ENCODE measurements around the gene SERPINF2.
"Not testable (repeated sequence)": the region's sequence is repeated elsewhere in the genome, so short reads cannot be mapped to it uniquely, and the experiment has no call there.

The SERPINF2 gene

DNA sequence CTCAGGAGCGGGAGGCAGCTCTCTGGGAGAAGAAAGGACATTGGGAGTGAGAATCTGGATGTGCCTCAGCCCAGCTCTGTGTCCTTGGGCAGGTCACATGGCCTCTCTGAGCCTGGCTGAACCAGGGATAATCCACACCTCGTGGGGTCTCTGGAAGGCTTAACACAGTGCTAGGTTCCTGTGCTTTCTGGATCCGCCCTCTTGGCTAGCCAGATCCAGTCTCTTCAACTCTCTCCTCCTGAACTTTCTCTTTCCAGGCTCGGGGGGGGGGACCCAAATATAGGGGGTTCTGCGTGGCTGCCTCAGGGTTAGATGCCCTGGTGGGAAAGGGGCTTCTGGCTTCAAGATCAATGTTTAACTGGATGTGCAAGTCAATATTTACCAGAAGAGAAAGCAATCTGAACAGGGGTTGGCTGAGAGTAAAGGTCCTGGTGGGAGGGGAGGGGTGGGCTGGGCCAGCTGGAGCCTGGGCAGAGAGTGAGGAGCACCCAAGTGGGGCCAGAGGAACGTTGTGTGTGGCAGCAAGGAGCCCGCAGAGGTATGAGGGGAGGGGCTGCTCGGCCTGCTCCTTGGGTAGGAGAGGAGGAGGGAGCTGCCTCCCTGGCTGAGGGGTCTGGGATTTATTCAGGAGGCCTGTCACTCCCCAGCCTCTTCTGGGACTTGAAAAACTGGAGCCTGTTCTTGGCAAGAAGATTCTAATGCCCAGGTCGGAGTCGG, at the start of gene SERPINF2:
SERPINF2 (plus strand) TSS at position 501 of the 717 bp plus-strand sequence. CDS start 2,125 bp downstream, outside the sequence.
- DNase-seq: no peak

DNA sequence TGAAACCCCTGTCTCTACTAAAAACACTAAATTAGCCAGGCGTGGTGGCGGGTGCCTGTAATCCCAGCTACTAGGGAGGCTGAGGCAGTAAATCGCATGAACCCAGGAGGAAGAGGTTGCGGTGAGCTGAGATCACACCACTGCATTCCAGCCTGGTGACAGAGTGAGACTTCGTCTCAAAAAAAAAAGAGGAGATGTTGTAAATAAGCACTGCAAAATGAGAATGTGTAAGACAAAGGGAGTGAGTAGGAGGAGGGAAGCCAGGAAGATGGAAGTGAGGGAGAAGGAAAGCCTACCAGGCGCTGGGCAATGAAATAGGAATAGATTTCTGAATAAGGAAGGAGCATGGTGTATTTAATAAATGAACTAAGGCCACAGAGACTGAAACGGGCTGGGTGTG, 49.3 kb upstream of the SERPINF2 start:
- no peak for DNase-seq

DNA sequence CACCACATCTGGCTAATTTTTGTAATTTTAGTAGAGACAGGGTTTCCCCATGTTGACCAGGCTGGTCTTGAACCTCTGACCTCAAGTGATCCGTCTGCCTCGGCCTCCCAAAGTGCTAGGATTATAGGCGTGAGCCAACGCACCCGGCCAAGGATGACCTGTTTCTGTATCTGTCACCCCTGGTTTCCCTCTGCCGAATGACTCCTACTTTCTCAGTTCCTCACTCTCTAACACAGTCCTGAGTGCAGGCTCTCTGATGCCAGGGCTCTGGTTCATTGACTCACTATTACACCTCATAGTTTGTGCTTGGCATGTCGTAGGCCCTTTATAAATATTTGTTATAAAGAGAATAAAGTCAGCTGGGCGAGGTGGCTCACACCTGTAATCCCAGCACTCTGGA, 47.3 kb upstream of the SERPINF2 start:
- no peak for DNase-seq

DNA sequence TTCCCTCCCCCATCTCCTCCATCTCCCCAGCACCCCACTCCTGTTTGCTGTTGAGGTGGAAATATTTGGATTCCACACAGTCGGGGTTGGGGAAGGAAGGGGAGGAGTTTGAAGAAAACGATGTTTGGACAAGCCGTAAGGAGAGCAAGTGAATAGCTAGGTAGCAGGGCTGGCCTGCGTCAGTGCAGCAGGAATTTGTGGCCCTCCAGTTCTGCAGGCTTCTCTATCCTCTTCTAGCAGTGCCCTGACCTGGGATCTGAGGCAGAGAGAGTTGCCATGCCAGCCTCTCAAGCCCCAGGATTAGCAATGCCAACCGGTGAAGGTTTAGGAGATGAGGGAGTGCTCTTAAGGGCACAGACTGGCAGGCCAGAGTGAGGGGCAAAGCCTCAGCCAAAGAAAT, 45.0 kb upstream of the SERPINF2 start:
- no peak for DNase-seq

DNA sequence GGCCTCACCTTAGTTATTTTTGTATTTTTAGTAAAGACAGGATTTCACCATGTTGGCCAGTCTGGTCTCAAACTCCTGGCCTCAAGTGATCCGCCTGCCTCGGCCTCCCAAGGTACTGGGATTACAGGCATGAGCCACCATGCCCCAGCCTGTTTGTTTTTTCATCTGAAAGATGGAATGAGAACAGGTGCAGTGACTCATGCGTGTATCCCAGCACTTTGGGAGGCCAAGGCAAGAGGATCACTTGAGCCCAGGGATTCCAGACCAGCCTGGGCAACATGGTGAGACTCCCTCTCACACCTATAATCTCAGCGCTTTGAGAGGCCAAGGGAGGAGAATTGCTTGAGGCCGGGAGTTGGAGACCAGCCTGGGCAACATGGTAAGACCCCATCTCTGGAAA, 42.8 kb upstream of the SERPINF2 start:
- not testable (repeated sequence) for DNase-seq

DNA sequence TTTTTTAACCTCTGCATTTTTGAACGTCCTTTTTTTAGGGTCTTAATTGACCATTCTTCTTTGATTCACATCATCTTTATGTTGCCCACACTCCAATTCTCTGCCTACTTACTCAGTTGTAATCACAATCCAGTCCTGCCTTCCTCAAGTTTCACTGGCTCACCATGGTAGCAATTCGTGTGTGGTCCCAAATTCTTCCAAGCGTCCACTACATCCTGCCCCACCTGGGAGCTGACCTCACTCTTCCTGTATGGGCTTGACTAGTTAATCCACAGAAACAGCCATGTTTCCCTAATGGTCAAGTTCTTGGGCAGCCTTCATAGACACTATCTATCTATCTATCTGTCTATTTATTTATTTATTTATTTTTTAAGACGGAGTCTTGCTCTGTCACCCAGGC, 39.6 kb upstream of the SERPINF2 start:
- no peak for DNase-seq

DNA sequence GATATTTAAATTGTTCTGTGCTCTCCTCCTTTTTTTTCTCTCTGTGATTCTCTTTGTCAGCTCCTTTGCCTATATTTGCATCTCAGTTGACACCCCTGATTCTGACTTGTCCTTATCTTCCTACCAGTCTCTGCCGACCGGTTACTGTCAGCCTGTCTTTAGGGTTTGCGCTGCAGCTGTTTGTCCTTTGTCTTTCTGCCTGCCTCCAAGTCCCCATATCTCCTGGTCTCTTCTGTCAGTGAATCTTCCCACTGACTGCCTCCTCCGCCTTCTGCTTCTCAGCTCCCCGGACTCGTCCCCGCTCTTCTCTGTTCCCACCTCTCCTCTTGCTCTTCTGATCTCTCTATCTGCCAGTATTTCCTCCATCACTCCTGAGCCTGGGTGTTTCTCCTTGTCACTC, 37.7 kb upstream of the SERPINF2 start:
- no peak for DNase-seq

DNA sequence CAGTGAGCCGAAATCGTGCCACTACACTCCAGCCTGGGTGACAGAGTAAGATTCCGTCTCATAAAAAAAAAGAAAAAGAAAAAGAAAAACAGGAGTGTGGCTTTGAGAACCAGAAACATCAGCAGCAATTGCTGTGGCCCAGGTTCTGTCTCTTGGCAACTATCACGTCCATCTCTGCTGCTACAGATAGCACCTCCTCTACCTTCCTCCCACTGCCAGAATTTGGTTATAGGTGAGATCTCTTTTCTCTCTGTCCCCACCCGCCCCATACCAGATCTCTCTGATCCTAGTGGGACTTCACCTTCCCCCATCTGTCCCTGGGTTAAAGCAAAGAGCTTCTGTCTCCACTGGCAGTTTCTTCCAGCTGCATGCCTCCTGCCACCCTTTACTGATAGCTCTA, 35.6 kb upstream of the SERPINF2 start:
- DNase-seq: no peak

DNA sequence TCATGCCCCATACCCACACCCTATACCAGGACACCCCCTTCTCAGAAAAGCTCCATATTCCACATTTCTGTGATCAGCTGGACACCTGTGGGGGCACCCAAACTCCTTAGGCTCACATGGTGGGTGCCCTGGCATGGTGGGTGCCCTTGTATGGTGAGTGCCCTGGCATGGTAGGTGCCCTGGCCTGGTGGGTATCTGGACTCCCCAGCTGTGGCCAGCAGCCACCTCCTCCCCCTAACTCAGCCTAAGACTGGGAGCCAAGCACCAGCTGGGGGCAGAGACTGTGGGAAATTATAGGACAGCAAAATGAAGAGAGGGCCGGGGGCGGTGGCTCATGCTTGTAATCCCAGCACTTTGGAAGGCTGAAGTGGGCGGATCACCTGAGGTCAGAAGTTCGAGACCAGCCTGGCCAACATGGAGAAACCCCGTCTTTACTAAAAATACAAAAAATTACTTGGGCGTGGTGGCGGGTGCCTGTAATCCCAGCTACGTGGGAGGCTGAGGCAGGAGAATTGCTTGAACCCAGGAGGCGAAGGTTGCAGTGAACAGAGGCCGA, 33.8 kb upstream of the SERPINF2 start:
- DNase-seq: not testable (repeated sequence)

DNA sequence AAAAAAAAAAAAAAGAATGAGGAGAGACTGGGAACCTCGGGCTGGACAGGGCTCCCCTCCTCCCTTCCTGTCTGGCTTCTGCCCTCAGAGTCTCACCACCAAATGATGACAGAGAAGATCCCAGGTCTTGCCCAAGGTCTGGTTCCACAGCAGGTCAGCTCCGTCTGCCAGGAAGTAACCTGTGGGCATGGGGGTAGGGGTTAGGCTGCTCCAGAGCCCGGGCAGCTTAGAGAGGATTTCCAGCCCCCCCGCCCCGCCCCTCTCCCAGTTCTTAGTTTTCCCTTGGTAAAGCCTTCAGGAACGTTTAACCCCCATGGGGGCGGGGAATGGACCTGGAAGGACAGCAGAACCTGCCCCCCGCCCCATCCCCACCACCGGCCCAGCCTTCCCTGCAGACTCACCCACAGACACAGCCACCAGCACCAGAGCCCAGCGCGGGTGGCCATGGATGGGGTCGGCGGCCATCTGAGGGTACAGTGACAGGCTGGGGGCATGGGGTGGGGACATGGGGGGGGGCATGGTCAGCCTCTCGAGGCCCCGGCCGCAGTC, 33.2 kb upstream of the SERPINF2 start:
- no peak for DNase-seq

DNA sequence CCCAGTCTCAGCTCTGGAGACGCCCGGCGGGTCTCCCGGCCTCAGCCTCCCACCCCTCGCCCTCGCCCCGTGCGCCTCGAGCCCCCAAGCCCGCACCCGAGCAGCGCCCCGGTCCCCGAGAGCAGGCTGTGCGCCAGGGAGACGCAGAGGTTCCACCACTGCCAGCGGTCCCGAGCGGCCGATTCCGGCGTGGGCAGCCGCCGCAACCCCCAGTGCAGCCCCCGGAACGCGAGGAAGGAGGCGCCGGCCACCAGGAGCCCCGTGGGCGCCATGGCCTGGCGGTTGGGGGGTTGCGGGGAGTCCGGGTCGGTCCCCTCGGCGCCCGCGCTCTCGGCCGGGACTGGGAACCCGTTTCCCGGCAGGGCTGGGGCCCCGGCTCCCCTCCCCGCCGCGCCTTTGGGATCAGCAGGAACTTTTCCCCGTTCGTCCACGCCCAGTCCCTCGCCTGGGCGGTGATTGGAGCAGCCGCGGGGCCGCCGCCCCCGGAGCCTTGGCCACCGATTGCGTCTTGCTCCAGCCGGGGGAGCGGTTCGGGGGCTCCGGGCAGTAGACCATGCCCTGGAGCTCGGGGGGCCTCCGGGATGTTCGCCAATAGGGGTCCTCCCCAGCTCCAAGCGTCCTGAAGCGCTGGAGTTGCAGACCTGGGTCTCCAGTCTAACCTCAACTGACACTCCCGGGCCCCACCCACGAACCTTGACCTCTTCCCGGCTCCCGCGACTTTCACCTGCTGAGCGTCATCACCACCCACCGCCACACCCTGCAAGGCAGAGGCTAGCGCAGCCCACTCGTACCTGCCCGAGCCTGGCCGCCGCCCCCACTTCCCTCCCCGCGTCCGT, 32.5 kb upstream of the SERPINF2 start, which contains the start of gene TLCD2:
TLCD2 (minus strand) TSS at position 407 of the 836 bp plus-strand sequence; CDS start at position 272, 135 bp downstream.
- no peak for DNase-seq

DNA sequence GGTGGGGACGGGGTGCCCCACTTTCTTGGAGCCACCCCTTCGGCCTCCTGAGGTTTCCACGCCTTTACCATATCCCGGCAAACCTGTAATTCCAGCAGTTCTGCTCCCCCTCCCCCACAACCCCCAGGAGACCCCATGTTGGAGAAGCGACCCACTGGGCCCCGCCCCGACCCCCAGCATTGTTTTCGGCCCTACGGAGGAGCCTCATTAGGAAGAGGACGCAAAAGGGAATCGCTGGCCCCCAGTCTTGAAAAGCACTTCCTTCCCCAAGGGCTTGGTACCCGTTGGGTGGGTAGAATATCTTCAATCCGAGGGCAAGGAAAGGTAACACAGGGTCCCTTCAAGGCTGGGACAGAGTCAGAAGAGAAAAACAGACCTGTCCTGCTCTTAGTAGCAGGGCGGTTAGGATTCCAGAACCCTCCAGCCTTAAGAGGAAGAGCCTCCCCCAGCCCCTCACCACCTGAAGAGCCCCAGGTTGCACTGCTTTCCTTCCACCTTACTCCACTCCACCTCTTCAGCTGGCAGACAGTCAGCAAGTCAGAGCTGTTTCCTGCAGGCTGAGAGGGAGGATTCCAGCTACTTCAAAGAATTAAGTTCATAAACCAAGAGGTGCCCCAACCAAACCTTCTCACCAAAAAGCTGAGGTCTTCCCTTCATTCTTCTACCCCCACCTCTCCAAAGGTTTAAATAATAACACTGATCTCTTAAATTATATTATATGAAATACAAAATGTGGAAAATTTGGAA, 31.7 kb upstream of the SERPINF2 start:
- DNase-seq: no peak

DNA sequence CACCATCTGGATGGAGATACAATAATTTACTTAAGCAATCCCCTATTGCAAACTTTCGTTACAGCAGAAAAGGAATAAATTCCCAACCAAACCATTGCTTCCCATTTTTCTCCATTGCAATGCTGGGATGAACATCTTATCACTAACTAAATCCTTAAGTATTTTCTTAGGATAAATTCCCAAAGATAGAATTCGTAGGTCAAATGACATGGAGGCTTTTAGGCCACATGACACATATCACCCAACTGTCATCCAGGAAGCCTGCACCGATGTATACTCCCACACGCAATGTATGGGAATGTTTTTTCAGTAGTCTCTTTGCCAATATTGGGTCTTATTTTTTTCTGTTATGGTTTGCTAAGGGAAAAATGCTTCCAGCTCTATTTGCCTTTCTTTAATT, 30.9 kb upstream of the SERPINF2 start:
- no peak for DNase-seq

DNA sequence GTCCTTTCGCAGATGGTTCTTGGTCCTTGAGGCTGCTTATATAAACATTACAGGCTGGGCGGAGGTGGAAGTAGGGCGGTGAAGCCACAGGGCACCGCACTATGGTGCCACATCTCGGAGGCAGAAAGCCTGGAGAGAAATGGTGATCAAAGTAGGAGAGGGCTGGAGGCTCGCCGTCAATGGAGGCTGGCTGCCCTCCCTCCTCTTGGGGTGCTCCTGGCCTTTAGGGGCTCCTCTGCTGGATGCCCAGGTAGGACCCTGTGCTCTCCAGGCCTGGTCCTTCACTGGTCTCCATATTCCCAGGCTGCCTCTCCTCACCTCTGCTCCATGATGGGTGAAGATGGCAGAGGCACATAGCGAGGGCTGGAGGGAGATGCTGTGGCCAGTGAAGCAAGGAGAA, 30.4 kb upstream of the SERPINF2 start:
- no peak for DNase-seq

DNA sequence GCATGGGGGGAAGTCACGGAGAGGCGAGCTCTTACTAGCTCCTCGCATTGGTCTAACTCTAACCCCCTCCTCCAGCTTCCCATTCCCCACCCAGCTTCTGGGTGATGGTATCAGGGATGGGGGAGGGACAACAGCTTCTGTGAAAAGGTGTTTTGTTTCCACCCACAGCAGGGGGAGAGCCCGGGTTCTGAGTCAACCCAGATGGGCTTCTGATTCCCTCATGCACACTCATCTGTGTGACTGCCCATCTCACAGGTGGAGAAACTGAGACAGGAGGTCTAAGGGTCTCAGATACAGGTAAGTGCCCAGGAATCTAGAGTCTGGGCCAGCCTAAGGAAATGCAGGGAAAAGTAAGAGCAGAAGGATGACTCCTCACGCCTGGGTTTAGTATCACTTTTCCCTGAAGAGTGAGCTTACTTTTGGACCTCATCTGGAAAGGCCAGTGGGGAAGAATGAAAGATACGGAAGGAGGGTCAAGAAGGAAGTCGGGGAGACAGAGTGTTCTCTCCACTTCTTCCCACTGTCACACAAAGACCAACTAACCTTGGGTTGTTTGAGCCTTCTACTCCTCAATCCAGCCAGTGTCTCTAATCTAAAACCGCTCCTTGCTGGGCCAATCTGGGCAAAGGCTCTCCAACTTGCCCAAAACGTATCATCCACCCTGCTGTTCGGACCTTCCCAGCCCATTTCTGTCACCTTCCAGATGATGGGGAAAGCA, 29.4 kb upstream of the SERPINF2 start:
- DNase-seq: no peak

DNA sequence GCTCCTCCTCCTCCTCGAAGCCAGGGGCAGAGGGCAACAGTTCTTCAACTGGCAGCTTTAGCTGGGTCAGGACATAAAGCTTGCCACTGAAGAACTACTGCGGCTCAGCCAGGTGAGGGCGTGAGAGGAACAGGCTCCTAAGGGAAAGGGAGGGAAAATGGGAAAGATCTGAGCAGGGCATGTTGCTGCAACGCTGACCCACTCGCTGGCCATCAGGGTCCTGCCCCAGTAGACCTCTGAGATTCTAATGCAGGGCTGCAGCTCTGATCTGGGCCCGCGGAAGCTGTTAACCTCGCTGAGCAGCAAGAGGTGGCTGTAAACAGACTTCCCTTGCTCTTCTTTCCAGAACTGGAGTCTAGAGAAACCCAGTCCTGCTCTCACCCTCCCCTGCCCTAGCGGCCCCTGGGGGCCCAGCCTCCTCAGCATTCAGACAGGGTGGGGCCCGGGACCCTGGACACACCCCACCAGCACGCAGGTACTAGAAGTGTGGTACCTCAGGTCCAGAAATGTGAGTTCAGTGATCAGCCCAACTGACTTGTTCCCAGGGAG, 28.7 kb upstream of the SERPINF2 start:
- DNase-seq: no peak

DNA sequence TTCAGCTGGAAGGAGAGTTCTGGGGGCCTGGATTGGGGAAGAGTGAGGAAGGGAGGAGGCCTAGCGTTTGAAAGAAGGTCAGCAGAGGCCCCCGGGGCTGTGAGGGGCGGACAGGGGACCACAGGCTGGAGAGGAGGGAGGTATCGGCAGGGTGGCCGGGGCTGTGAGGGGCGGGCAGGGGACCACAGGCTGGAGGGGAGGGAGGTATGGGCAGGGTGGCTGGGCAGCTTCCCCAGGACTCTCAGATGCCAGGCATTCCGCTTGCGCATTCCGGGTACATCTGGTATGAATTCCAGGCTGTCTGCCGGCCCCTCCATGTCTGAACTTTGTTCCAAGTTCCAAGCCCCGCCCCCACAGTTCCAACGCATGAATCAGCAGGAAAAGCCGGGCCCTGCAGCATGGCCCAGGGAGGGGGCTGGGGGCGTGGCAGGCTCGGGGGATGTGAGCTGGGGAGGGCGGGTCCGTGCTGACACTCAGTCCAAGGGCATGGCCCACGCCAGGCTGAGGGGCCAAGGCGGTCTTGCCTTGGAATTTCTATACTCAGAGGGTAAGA, 28.2 kb upstream of the SERPINF2 start:
- peak; percentile 38 for DNase-seq

DNA sequence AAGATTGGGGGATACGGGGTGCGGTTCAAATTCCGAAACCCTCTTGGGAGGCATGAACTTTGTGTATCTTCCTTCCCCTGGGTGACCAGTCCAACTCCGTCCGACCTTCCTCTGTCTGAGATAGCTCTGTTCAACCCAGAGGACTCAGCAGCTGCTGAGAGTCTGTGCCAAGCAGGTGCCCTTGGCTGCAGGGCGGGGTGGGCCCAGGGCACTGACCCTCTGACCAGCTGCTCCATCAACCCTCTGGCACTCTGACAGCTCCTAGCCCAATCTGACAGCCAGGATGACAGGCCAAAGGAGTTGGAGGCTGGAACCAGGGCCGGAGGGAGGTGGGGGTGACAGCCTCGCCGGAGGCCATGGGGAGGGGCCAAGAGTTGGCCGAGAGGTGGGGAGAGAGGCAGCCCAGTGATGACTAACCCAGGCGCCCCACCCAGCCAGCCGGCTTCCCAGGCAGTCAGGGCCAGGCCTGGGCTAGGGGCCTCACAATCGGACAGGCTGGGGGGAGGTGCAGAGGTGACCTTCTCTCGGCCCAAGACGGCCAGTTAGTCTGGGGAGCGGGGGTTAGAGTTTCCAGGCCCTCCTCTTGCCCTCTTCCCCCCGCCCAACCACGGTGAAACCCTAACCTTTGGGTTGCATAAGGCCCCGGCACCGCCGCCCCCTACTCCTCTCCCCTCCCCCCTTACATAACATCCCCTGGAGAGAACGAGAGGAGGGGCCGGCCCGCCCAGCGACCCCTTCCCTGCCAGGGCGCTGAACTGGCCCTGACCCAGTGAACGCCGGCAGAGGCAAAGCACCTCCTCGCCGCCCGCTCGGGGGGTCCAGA, 27.5 kb upstream of the SERPINF2 start:
- DNase-seq: peak; percentile 61

DNA sequence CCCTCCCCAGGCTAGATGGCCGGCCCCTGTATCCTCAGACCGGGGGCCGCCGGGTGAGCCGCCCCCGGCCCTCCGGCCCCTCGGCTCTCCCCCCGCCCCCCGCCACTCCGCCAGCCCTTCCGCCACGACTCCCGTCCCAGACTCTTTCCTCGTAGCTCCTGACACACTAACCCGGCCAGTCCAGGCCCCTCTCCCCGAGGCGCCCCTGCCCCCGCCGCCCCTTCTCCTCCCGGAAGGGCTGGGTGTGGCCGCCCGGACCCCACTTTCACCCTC, 26.9 kb upstream of the SERPINF2 start:
- no peak for DNase-seq

DNA sequence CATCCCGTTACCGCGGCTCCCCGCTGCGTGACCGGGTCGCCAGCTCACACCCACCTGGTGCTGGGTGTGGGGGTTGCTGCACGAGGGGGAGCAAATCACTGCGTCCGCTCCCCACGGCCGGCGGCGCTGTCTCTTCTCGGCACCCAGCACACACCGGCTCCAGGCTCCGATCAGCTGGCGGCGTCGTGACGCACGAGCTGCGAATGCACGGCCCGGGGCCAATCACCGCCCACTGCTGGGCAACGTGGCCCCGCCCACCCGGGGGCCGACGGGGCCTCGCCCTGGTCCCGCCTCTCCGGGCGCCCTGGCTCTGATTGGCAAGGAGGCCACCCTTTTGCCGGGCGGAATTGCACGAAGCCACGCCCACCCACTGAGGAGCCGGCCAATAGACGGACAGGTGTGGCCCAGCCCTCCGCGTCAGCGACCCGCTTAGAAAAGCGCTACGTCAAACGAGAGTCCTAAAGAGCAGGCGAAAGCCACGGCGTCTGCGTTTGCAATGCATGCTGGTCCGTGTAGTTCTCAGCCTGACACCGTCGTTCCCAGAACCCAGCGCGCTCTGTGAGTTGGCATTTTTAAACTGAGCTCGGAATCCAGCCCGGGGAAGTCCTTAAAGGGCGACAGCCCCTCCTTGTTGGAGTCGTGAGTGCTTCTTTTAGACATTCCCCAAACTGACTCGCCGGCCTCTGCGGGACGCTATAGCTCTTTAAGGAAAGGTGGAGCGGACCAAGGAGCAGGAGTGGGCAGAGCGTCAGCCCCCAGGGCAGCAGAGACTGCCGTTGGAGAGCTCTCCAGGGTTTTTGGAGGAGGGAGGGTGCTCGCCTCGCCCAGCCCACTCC, 26.4 kb upstream of the SERPINF2 start:
- DNase-seq: peak; percentile 100
